Measurements from ENCODE around the gene HLCS. TPM values are rescaled to one million over a fixed set of nuclear protein-coding genes. Genes with fewer than 3 reads are reported as not detected.
"Not testable (repeated sequence)": the region's sequence is repeated elsewhere in the genome, so short reads cannot be mapped to it uniquely, and the experiment has no call there.

HLCS gene
- total RNA-seq, 6 experiments from 2014 or later, result 12.6 to 19.1 (median 16.0) TPM

GRCh38 chr21:37005548-37006485, 39.3 kb upstream of the HLCS start:
- no peak for ATAC-seq

DNA sequence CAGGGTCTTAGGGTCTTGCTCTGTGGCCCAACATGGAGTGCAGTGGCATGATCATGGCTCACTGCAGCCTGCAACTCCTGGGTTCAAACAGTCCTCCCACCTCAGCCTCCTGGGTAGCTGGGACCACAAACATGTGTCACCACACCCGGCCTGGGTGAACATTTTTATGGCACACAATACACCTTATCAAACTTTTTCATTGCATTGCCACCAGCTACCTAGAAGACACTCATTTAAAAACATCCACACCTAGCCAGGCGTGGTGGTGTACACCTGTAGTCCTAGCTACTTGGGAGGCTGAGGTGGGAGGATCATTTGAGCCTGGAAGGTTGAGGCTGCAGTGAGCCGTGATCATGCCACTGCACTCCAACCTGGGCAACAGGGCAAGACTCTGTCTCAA, 37.4 kb upstream of the HLCS start:
- intact Hi-C loops (cut with DNase I); H3K4me3 ChIP-seq; H3K9me3 ChIP-seq; DNase-seq; ATAC-seq; H3K4me1 ChIP-seq; H3K27ac ChIP-seq; H3K27me3 ChIP-seq; H3K36me3 ChIP-seq: not testable (repeated sequence)
- 100% methylated on average over 1 of the region's 3 CpGs for WGBS (ENCODE audit: insufficient coverage, low coverage, low lambda C conversion rate, missing lambda C conversion rate)

More at GRCh38 chr21:37005548-37006485, 39.3 kb upstream of the HLCS start:
- WGBS (ENCODE audit: insufficient coverage, low coverage, low lambda C conversion rate, missing lambda C conversion rate), result 35% methylated on average over 27 of the region's 76 CpGs
- Histone ChIP-seq H3K4me3 (peak overlapping the region in 2 of 3 donors; percentile 29 to 48), H3K36me3 (no peaks in the 10 kb centered on the region), H3K9me3 (no peaks in the 10 kb centered on the region), H3K4me1 (peaks cover 0 to 11% (median 0%) of the 10 kb centered on the region in 4 donors), H3K27me3 (no peaks in the 10 kb centered on the region), H3K27ac (no peak overlapping the region)
- intact Hi-C loops (cut with DNase I), result no loop called here
- no peak for DNase-seq
- TF ChIP-seq POLR2A (IDR thresholded peaks at IDR 0.05), result no peak
- TF ChIP-seq, protein P1, sequence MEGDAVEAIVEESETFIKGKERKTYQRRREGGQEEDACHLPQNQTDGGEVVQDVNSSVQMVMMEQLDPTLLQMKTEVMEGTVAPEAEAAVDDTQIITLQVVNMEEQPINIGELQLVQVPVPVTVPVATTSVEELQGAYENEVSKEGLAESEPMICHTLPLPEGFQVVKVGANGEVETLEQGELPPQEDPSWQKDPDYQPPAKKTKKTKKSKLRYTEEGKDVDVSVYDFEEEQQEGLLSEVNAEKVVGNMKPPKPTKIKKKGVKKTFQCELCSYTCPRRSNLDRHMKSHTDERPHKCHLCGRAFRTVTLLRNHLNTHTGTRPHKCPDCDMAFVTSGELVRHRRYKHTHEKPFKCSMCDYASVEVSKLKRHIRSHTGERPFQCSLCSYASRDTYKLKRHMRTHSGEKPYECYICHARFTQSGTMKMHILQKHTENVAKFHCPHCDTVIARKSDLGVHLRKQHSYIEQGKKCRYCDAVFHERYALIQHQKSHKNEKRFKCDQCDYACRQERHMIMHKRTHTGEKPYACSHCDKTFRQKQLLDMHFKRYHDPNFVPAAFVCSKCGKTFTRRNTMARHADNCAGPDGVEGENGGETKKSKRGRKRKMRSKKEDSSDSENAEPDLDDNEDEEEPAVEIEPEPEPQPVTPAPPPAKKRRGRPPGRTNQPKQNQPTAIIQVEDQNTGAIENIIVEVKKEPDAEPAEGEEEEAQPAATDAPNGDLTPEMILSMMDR (IDR thresholded peaks at IDR 0.05), result no peak

- H3K27me3 ChIP-seq; DNase-seq; intact Hi-C loops (cut with DNase I); ATAC-seq; H3K27ac ChIP-seq; H3K9me3 ChIP-seq; H3K4me1 ChIP-seq; H3K4me3 ChIP-seq; H3K36me3 ChIP-seq: not testable (repeated sequence)
- 91% methylated on average over 12 of the region's 12 CpGs for WGBS (ENCODE audit: insufficient coverage, low coverage, low lambda C conversion rate, missing lambda C conversion rate)
Observed at GRCh38 chr21:37002851-37003250, 36.4 kb upstream of the HLCS start.

DNA sequence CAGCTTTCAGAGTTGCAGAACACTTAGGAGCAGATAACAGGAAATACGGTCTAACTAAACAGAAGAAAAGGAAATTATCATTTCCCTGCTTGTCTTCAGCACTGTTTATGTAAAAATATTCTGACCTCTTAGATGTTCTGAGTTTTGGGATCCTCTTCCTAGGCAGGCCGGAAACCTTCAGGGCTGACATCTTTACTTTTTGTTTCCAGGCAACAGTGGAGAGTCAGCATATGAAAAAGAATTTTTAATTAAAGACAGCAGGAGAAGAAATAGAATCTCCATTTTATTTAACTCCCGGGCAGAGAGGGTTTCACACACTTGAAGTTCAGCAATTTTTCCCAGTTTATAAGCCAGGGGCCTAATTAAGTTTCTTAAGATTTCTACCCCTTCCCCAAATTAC, 35.0 kb upstream of the HLCS start:
- Histone ChIP-seq H3K9me3 (no peaks in the 10 kb centered on the region), H3K27ac (no peak overlapping the region), H3K27me3 (no peaks in the 10 kb centered on the region), H3K4me1 (peaks cover 0 to 4% (median 0%) of the 10 kb centered on the region in 4 donors), H3K36me3 (no peaks in the 10 kb centered on the region), H3K4me3 (no peak overlapping the region)
- intact Hi-C loops (cut with DNase I), result no loop called here
- 41% methylated on average over 3 of the region's 3 CpGs for WGBS (ENCODE audit: insufficient coverage, low coverage, low lambda C conversion rate, missing lambda C conversion rate)
- no peak for DNase-seq
- peak; percentile 42 to 51 (median 46) for ATAC-seq
- TF ChIP-seq POLR2A (IDR thresholded peaks at IDR 0.05), result no peak
- TF ChIP-seq, protein P1 (IDR thresholded peaks at IDR 0.05), result no peak

GRCh38 chr21:37000381-37000780, 33.9 kb upstream of the HLCS start:
- TF ChIP-seq, protein P1 (IDR thresholded peaks at IDR 0.05), result no peak
- TF ChIP-seq POLR2A (IDR thresholded peaks at IDR 0.05), result no peak
- Histone ChIP-seq H3K9me3 (no peaks in the 10 kb centered on the region), H3K36me3 (no peaks in the 10 kb centered on the region), H3K27ac (no peak overlapping the region), H3K4me1 (no peaks in the 10 kb centered on the region), H3K4me3 (no peak overlapping the region), H3K27me3 (no peaks in the 10 kb centered on the region)
- ATAC-seq (no peak), DNase-seq (no peak)
- WGBS (ENCODE audit: insufficient coverage, low coverage, low lambda C conversion rate, missing lambda C conversion rate), result 84% methylated on average over 4 of the region's 4 CpGs
- intact Hi-C loops (cut with DNase I), result no loop called here

Data from right lobe of liver (tissue), 6 donors.